ENCODE measurements around the gene ELL.

The ELL gene

GRCh38 chr19:18421371-18421959, 100.4 kb downstream of the ELL start:
- DNase-seq (ENCODE audit: low read depth), result no peak
- TF ChIP-seq CTCF (IDR thresholded peaks at IDR 0.05; ENCODE audit: low read depth, low read length, missing control alignments), result no peak
- H3K4me3 ChIP-seq (ENCODE audit: low read depth, low read length), result 0 out of 2 replicates have a peak overlapping the region, but pooled peaks have one; percentile 57

GRCh38 chr19:18420930-18421329, 100.9 kb downstream of the ELL start:
- no peak for DNase-seq (ENCODE audit: low read depth)
- TF ChIP-seq CTCF (IDR thresholded peaks at IDR 0.05; ENCODE audit: low read depth, low read length, missing control alignments), result no peak
- peak overlapping the region; percentile 57 for H3K4me3 ChIP-seq (ENCODE audit: low read depth, low read length)

GRCh38 chr19:18419699-18420460, 102.0 kb downstream of the ELL start:
- peak overlapping the region; percentile 57 for H3K4me3 ChIP-seq (ENCODE audit: low read depth, low read length)
- TF ChIP-seq CTCF (IDR thresholded peaks at IDR 0.05; ENCODE audit: low read depth, low read length, missing control alignments), result no peak
- DNase-seq (ENCODE audit: low read depth), result no peak

GRCh38 chr19:18419195-18419698, 102.6 kb downstream of the ELL start, which contains the start of gene SSBP4:
Gene SSBP4, plus strand, starts transcription at chr19:18419398. Its CDS starts 251 bp downstream, at chr19:18419649.
- peak; percentile 15 for TF ChIP-seq CTCF (IDR thresholded peaks at IDR 0.05; ENCODE audit: low read depth, low read length, missing control alignments)
- peak within 1 kb of the TSS; percentile 57 for H3K4me3 ChIP-seq (ENCODE audit: low read depth, low read length)
- no peak for DNase-seq (ENCODE audit: low read depth)

GRCh38 chr19:18418483-18419194, 103.2 kb downstream of the ELL start:
- TF ChIP-seq CTCF (IDR thresholded peaks at IDR 0.05; ENCODE audit: low read depth, low read length, missing control alignments), result no peak
- peak overlapping the region; percentile 57 for H3K4me3 ChIP-seq (ENCODE audit: low read depth, low read length)
- DNase-seq (ENCODE audit: low read depth), result no peak

- no peak for DNase-seq (ENCODE audit: low read depth)
- H3K4me3 ChIP-seq (ENCODE audit: low read depth, low read length), result no peak overlapping the region
- no peak for TF ChIP-seq CTCF (IDR thresholded peaks at IDR 0.05; ENCODE audit: low read depth, low read length, missing control alignments)
Observed at GRCh38 chr19:18418029-18418482, 103.8 kb downstream of the ELL start.
